HG02970 (cell line): ENCODE results near the gene IRGQ.
"Not testable (repeated sequence)": the region's sequence is repeated elsewhere in the genome, so short reads cannot be mapped to it uniquely, and the experiment has no call there.

ENCODE experiments used
- ATAC-seq: cut with Tn5 transposase; IDR thresholded peaks from one replicate; pipeline ENCODE4 v1.9.1; 2021; ENCODE audit warnings: mild to moderate bottlenecking, moderate library complexity, moderate number of reproducible peaks; ENCODE audit not compliant: unreplicated experiment, low FRiP score

The IRGQ gene

GRCh38 chr19:43595999-43596841 lies at the start of gene IRGQ, which contains the start of gene ZNF576:
Gene IRGQ (minus strand): TSS chr19:43596134. CDS start chr19:43595338, 796 bp downstream.
Gene ZNF576 (plus strand): TSS chr19:43596595. CDS start chr19:43597109, 514 bp downstream.
- peak; percentile 91 for ATAC-seq

GRCh38 chr19:43644181-43644580 lies 48.2 kb upstream of the IRGQ start:
- ATAC-seq = no peak

GRCh38 chr19:43643326-43643725 lies 47.4 kb upstream of the IRGQ start:
- ATAC-seq = no peak

- no peak for ATAC-seq
Measured at GRCh38 chr19:43642531-43642930, 46.6 kb upstream of the IRGQ start.

GRCh38 chr19:43641333-43641732 lies 45.4 kb upstream of the IRGQ start:
- no peak for ATAC-seq

- no peak for ATAC-seq
Measured at GRCh38 chr19:43640424-43640757, 44.5 kb upstream of the IRGQ start.

GRCh38 chr19:43639519-43640423 lies 43.8 kb upstream of the IRGQ start, which contains the start of gene CADM4:
Gene CADM4 (minus strand): TSS chr19:43639850. CDS start chr19:43639790, 60 bp downstream.
- ATAC-seq = no peak

- no peak for ATAC-seq
Measured at GRCh38 chr19:43638995-43639518, 43.1 kb upstream of the IRGQ start.

- no peak for ATAC-seq
Measured at GRCh38 chr19:43638214-43638994, 42.5 kb upstream of the IRGQ start.

- ATAC-seq = no peak
Measured at GRCh38 chr19:43636121-43636683, 40.3 kb upstream of the IRGQ start.

- ATAC-seq = not testable (repeated sequence)
Measured at GRCh38 chr19:43635561-43635940, 39.6 kb upstream of the IRGQ start.

GRCh38 chr19:43634872-43635560 lies 39.1 kb upstream of the IRGQ start:
- no peak for ATAC-seq

GRCh38 chr19:43634506-43634871 lies 38.6 kb upstream of the IRGQ start:
- no peak for ATAC-seq

GRCh38 chr19:43634068-43634467 lies 38.1 kb upstream of the IRGQ start:
- ATAC-seq = no peak

- no peak for ATAC-seq
Measured at GRCh38 chr19:43633520-43633919, 37.6 kb upstream of the IRGQ start.

GRCh38 chr19:43631491-43631890 lies 35.6 kb upstream of the IRGQ start:
- ATAC-seq = no peak

GRCh38 chr19:43628646-43629326 lies 32.9 kb upstream of the IRGQ start:
- no peak for ATAC-seq

GRCh38 chr19:43626838-43627237 lies 30.9 kb upstream of the IRGQ start:
- no peak for ATAC-seq
